Esophagus muscularis mucosa (tissue), 4 donors: ENCODE data around the gene SELENOF. TPM values are rescaled to one million over a fixed set of nuclear protein-coding genes. Genes with fewer than 3 reads are reported as not detected.
"Not testable (repeated sequence)": the region's sequence is repeated elsewhere in the genome, so short reads cannot be mapped to it uniquely, and the experiment has no call there.

Source experiments
- DNase-seq: peaks from one replicate; pipeline ENCODE4 v3.0.0-alpha.2; 2017; ENCODE audit errors: extremely low spot score
- H3K27ac ChIP-seq, 4 donors: fragments of 200-600 bp; sonication (generic); replicated peaks in 1 of 4; 1 replicate in 3 of 4; 2 replicates in 1 of 4; pipeline ENCODE4 v1.5.1; 2016 to 2019; ENCODE audit warnings: mild to moderate bottlenecking in 1 of 4
- H3K27me3 ChIP-seq, 4 donors: fragments of 200-600 bp; sonication (generic); one replicate each; pipeline versions ENCODE4 v1.5.1 to v1.6.0; 2016 to 2019
- H3K36me3 ChIP-seq, 4 donors: fragments of 200-600 bp; sonication (generic); one replicate each; pipeline ENCODE4 v1.5.1; 2016 to 2019
- H3K4me1 ChIP-seq, 4 donors: fragments of 200-600 bp; sonication (generic); one replicate each; pipeline ENCODE4 v1.5.1; 2016 to 2019
- H3K4me3 ChIP-seq, 4 donors: fragments of 200-600 bp; sonication (generic); 1 replicate in 2 of 4; 2 replicates in 2 of 4; pipeline ENCODE4 v1.5.1; 2016 to 2019; ENCODE audit warnings: mild to moderate bottlenecking in 4 of 4, moderate library complexity in 1 of 4
- H3K9me3 ChIP-seq, 4 donors: fragments of 200-600 bp; sonication (generic); 1 replicate in 3 of 4; 2 replicates in 1 of 4; pipeline ENCODE4 v1.5.1; 2016 to 2019
- CTCF ChIP-seq, 3 experiments: fragments of 200-600 bp in 2 of 3; fragments of 450-650 bp in 1 of 3; sonication (generic) in 2 of 3; IDR thresholded peaks; one replicate each; pipeline ENCODE4 v1.5.1; 2017 to 2019; ENCODE audit warnings: antibody characterized with exemption in 3 of 3, mild to moderate bottlenecking in 2 of 3, moderate library complexity in 1 of 3
- EP300 ChIP-seq: sonication (generic); formaldehyde crosslinking; IDR thresholded peaks from one replicate; pipeline ENCODE4 v1.6.1; 2017; ENCODE audit warnings: antibody characterized with exemption
- POLR2A ChIP-seq: fragments of 450-650 bp; IDR thresholded peaks from one replicate; pipeline ENCODE4 v1.6.1; 2017; ENCODE audit warnings: antibody characterized with exemption, moderate library complexity, mild to moderate bottlenecking, low read depth
- POLR2AphosphoS5 ChIP-seq, 2 donors: sonication (generic); formaldehyde crosslinking; IDR thresholded peaks; one replicate each; pipeline ENCODE4 v1.6.1; 2017; ENCODE audit warnings: antibody characterized with exemption in 2 of 2
- WGBS: methylation state at CpG from one replicate; pipeline ENCODE4 v1.1.5; 2018; 5-methylcytosine and 5-hydroxymethylcytosine counted together
- intact Hi-C: fragments of 100-400 bp; cut with DNase I; formaldehyde crosslinking; loops from one replicate; pipeline ENCODE4 v1.15.1; 2023
- total RNA-seq, 4 donors: library from RNA; depleted of rRNA; stranded (reverse); fragments of >200 nt; gene quantifications; one replicate each; pipeline versions ENCODE4 v1.1.0 to v1.2.1, GENCODE V29; 2016

The SELENOF gene
- total RNA-seq, 4 donors from 2014 or later: 76.8 to 103 (median 89.4) TPM

GRCh38 chr1:86906419-86906818, 7.5 kb downstream of the SELENOF start:
- no peak overlapping the region for H3K27ac ChIP-seq

GRCh38 chr1:86905875-86906274, 8.1 kb downstream of the SELENOF start:
- H3K4me1 ChIP-seq: peaks cover 0 to 29% (median 22%) of the 10 kb centered on the region in 4 donors
- no peaks in the 10 kb centered on the region for H3K27me3 ChIP-seq
- intact Hi-C loops: no loop called here
- H3K36me3 ChIP-seq: peaks cover 0 to 36% (median 11%) of the 10 kb centered on the region in 4 donors
- no peak for TF ChIP-seq EP300
- no peak for TF ChIP-seq POLR2A
- no peak for TF ChIP-seq POLR2AphosphoS5 (IDR thresholded peaks at IDR 0.05)
- no peak for TF ChIP-seq CTCF (IDR thresholded peaks at IDR 0.05)
- WGBS: 88% methylated on average over 1 of the region's 1 CpG
- DNase-seq: no peak
- H3K27ac ChIP-seq: no peak overlapping the region
- H3K4me3 ChIP-seq: no peak overlapping the region
- H3K9me3 ChIP-seq: no peaks in the 10 kb centered on the region

More at GRCh38 chr1:86906419-86906818, 7.5 kb downstream of the SELENOF start:
- 55% methylated on average over 2 of the region's 2 CpGs for WGBS
- Histone ChIP-seq H3K4me3 (no peak overlapping the region), H3K9me3 (no peaks in the 10 kb centered on the region), H3K4me1 (peaks cover 0 to 35% (median 27%) of the 10 kb centered on the region in 4 donors), H3K27me3 (no peaks in the 10 kb centered on the region), H3K36me3 (peaks cover 0 to 31% (median 9%) of the 10 kb centered on the region in 4 donors)
- no peak for DNase-seq
- intact Hi-C loops: no loop called here
- TF ChIP-seq POLR2AphosphoS5 (IDR thresholded peaks at IDR 0.05): no peak
- no peak for TF ChIP-seq CTCF (IDR thresholded peaks at IDR 0.05)
- TF ChIP-seq POLR2A: no peak
- no peak for TF ChIP-seq EP300

GRCh38 chr1:86899401-86899800, 14.5 kb downstream of the SELENOF start:
- intact Hi-C loops, DNase-seq: not testable (repeated sequence)

GRCh38 chr1:86888327-86888726, 25.6 kb downstream of the SELENOF start:
- Histone ChIP-seq H3K36me3 (no peaks in the 10 kb centered on the region), H3K4me3 (no peak overlapping the region), H3K27ac (no peak overlapping the region), H3K9me3 (no peaks in the 10 kb centered on the region), H3K27me3 (no peaks in the 10 kb centered on the region), H3K4me1 (peaks cover 0 to 8% (median 0%) of the 10 kb centered on the region in 4 donors)
- intact Hi-C loops: no loop called here
- no peak for TF ChIP-seq POLR2A
- TF ChIP-seq CTCF (IDR thresholded peaks at IDR 0.05): no peak
- no peak for TF ChIP-seq POLR2AphosphoS5 (IDR thresholded peaks at IDR 0.05)
- TF ChIP-seq EP300: no peak
- WGBS: 95% methylated on average over 5 of the region's 5 CpGs
- DNase-seq: no peak

More at GRCh38 chr1:86899401-86899800, 14.5 kb downstream of the SELENOF start:
- not testable (repeated sequence) for H3K27me3 ChIP-seq, H3K9me3 ChIP-seq, H3K4me3 ChIP-seq, H3K27ac ChIP-seq
- H3K36me3 ChIP-seq: peaks cover 0 to 41% (median 12%) of the 10 kb centered on the region in 4 donors
- peaks cover 0 to 19% (median 3%) of the 10 kb centered on the region in 4 donors for H3K4me1 ChIP-seq
- 90% methylated on average over 2 of the region's 33 CpGs for WGBS

- 96% methylated on average over 5 of the region's 5 CpGs for WGBS
- no peak for DNase-seq
- intact Hi-C loops: no loop called here
- H3K27me3 ChIP-seq: no peaks in the 10 kb centered on the region
- no peaks in the 10 kb centered on the region for H3K36me3 ChIP-seq
- H3K4me3 ChIP-seq: no peak overlapping the region
- H3K9me3 ChIP-seq: no peaks in the 10 kb centered on the region
- no peak for TF ChIP-seq POLR2A
- no peak for TF ChIP-seq POLR2AphosphoS5 (IDR thresholded peaks at IDR 0.05)
- TF ChIP-seq EP300: no peak
- TF ChIP-seq CTCF (IDR thresholded peaks at IDR 0.05): no peak
- H3K4me1 ChIP-seq: peaks cover 0 to 8% (median 0%) of the 10 kb centered on the region in 4 donors
- no peak overlapping the region for H3K27ac ChIP-seq
Observed at GRCh38 chr1:86887479-86888162, 26.3 kb downstream of the SELENOF start.
